Endothelial cell of umbilical vein (primary cell): Measurements from ENCODE around the gene GALNT2. TPM values are rescaled to one million over a fixed set of nuclear protein-coding genes. Genes with fewer than 3 reads are reported as not detected.

Experiments used
- BruUV-seq: library from RNA; stranded (reverse); fragments of 400-500 nt; replicated peaks from 2 replicates; lab custom pipeline; 2021; lab: Mats Ljungman, UMichigan
- CTCF ChIA-PET: fragments of 300-600, 350-600 bp; sonication (Branson Sonifier 250); formaldehyde crosslinking; loops from one replicate; lab custom pipeline; 2021; ENCODE audit warnings: antibody characterized with exemption, inconsistent platforms; lab: Charles Lee
- POLR2A ChIA-PET: fragments of 300-600, 350-600 bp; sonication (Branson Sonifier 250); formaldehyde crosslinking; loops from one replicate; lab custom pipeline; 2021; ENCODE audit warnings: antibody characterized with exemption, inconsistent platforms; lab: Charles Lee
- DNase-seq: peaks from one replicate; pipeline ENCODE4 v3.0.0-alpha.2; 2011; ENCODE audit warnings: low read depth, low spot score
- FAIRE-seq: peaks from 2 replicates; lab custom pipeline; 2011; peaks lifted over from hg19 to GRCh38; lab: Jason Lieb, UNC
- H2AFZ ChIP-seq: 2 replicates; pipeline ENCODE4 v1.6.0; 2012; ENCODE audit warnings: low read depth, low read length, control low read depth, inconsistent platforms
- H3K27ac ChIP-seq: 2 replicates; pipeline ENCODE4 v1.5.1; 2011; ENCODE audit warnings: low read depth, mild to moderate bottlenecking, control low read depth, low read length, moderate library complexity; ENCODE audit not compliant: insufficient read depth
- H3K27me3 ChIP-seq, 2 experiments: 2 replicates each; pipeline versions ENCODE4 v1.6.0 to v1.6.1; 2011; ENCODE audit warnings: low read length in 2 of 2, mixed read lengths in 1 of 2; ENCODE audit not compliant: control insufficient read depth in 2 of 2, insufficient read depth in 2 of 2
- H3K36me3 ChIP-seq, 2 experiments: 2 replicates in 1 of 2; 3 replicates in 1 of 2; pipeline ENCODE4 v1.5.1; 2011; ENCODE audit warnings: low read length in 2 of 2, mild to moderate bottlenecking in 1 of 2, moderate library complexity in 1 of 2; ENCODE audit not compliant: control insufficient read depth in 2 of 2, insufficient read depth in 2 of 2; ENCODE audit errors: extremely low read depth in 1 of 2
- H3K4me1 ChIP-seq: 3 replicates; pipeline ENCODE4 v1.5.1; 2011; ENCODE audit warnings: mild to moderate bottlenecking, low read length; ENCODE audit not compliant: control insufficient read depth, insufficient read depth; ENCODE audit errors: extremely low read depth
- H3K4me2 ChIP-seq: 2 replicates; pipeline ENCODE4 v1.6.1; 2011; ENCODE audit warnings: low read length, control low read depth, mixed read lengths; ENCODE audit not compliant: insufficient read depth
- H3K4me3 ChIP-seq, 3 experiments: fragments of 200-600 bp in 1 of 3; sonication (generic), shearing (Covaris generic) in 1 of 3; replicated peaks in 1 of 3; 2 replicates each; pipeline ENCODE4 v1.5.1; 2011 to 2016; ENCODE audit warnings: control low read depth in 3 of 3, low read length in 3 of 3, mild to moderate bottlenecking in 2 of 3, inconsistent platforms in 1 of 3, low read depth in 1 of 3, moderate library complexity in 1 of 3; ENCODE audit not compliant: insufficient read depth in 1 of 3
- H3K79me2 ChIP-seq: 2 replicates; pipeline ENCODE4 v1.6.0; 2012; ENCODE audit warnings: low read length, inconsistent platforms; ENCODE audit not compliant: control insufficient read depth, insufficient read depth
- H3K9ac ChIP-seq: replicated peaks from 2 replicates; pipeline ENCODE3; 2011; ENCODE audit warnings: low read length, control low read depth; ENCODE audit not compliant: insufficient read depth; ENCODE audit errors: extremely low read depth
- H3K9me1 ChIP-seq: replicated peaks from 3 replicates; pipeline ENCODE4 v1.6.0; 2011; ENCODE audit warnings: mild to moderate bottlenecking, low read length; ENCODE audit not compliant: control insufficient read depth, insufficient read depth; ENCODE audit errors: extremely low read depth
- H3K9me3 ChIP-seq: replicated peaks from 2 replicates; pipeline ENCODE4 v1.5.1; 2012; ENCODE audit warnings: low read length, inconsistent platforms; ENCODE audit not compliant: control insufficient read depth, insufficient read depth
- H4K20me1 ChIP-seq: replicated peaks from 2 replicates; pipeline ENCODE3; 2011; ENCODE audit warnings: mild to moderate bottlenecking, low read length; ENCODE audit not compliant: control insufficient read depth, insufficient read depth; ENCODE audit errors: extremely low read depth
- CTCF ChIP-seq, 2 donors: IDR thresholded peaks; 1 replicate in 1 of 2; 2 replicates in 1 of 2; pipeline ENCODE4 v1.5.1; 2011; ENCODE audit warnings: low read length in 2 of 2, mild to moderate bottlenecking in 2 of 2, moderate library complexity in 2 of 2, control low read depth in 1 of 2, inconsistent platforms in 1 of 2, low read depth in 1 of 2; ENCODE audit not compliant: insufficient read depth in 1 of 2; ENCODE audit errors: extremely low read depth in 1 of 2
- EZH2 ChIP-seq: IDR thresholded peaks from 2 replicates; pipeline ENCODE4 v1.6.1; 2012; ENCODE audit warnings: borderline replicate concordance, low read depth, mild to moderate bottlenecking, moderate library complexity, low read length, inconsistent platforms; ENCODE audit not compliant: severe bottlenecking
- FOS ChIP-seq: IDR thresholded peaks from 2 replicates; pipeline ENCODE4 v1.6.1; 2011; ENCODE audit warnings: mild to moderate bottlenecking, low read length, moderate library complexity, borderline replicate concordance; ENCODE audit not compliant: insufficient read depth
- GATA2 ChIP-seq: IDR thresholded peaks from 2 replicates; pipeline ENCODE4 v1.7.0; 2011; ENCODE audit warnings: low read depth, mild to moderate bottlenecking, moderate library complexity, mixed read lengths, low read length; ENCODE audit not compliant: insufficient read length, insufficient read depth
- JUN ChIP-seq: IDR thresholded peaks from 2 replicates; pipeline ENCODE4 v1.6.1; 2011; ENCODE audit warnings: borderline replicate concordance, low read depth; ENCODE audit not compliant: insufficient read length, insufficient read depth
- MAX ChIP-seq: IDR thresholded peaks from 2 replicates; pipeline ENCODE4 v1.6.1; 2011; ENCODE audit not compliant: insufficient read depth, insufficient read length
- MYC ChIP-seq: IDR thresholded peaks from one replicate; pipeline ENCODE4 v1.6.1; 2011; ENCODE audit warnings: mild to moderate bottlenecking, low read depth, low read length
- POLR2A ChIP-seq: IDR thresholded peaks from 2 replicates; pipeline ENCODE4 v1.6.1; 2012; ENCODE audit warnings: low read depth, mild to moderate bottlenecking, control low read depth, low read length
- POLR2AphosphoS5 ChIP-seq: IDR thresholded peaks from 2 replicates; pipeline ENCODE4 v1.6.1; 2012; ENCODE audit warnings: low read depth, mild to moderate bottlenecking, control low read depth, low read length, moderate library complexity; ENCODE audit not compliant: insufficient read depth
- dilution Hi-C: fragments of 300-500 bp; cut with MboI; formaldehyde crosslinking; loops from one replicate; pipeline ENCODE4 v1.15.0; 2019; ENCODE audit warnings: low sequenced_read_pairs; ENCODE audit not compliant: extremely low pct_ligation_motif_present
- intact Hi-C: fragments of 100-400 bp; cut with micrococcal nuclease; formaldehyde crosslinking; loops from one replicate; pipeline ENCODE4 v1.10.0; 2022
- polyA plus RNA-seq, 4 experiments: library from polyadenylated mRNA; depleted of rRNA in 3 of 4; stranded (reverse) in 3 of 4; unstranded in 1 of 4; fragments of >200 nt; gene quantifications; 2 replicates each; pipeline versions ENCODE4 v1.2.1 to v1.2.3, GENCODE V29; 2011 to 2012; ENCODE audit warnings: missing spikeins in 1 of 4
- total RNA-seq: library from RNA; stranded (reverse); gene quantifications from 2 replicates; pipeline ENCODE4 v1.2.3, GENCODE V29; 2021

The GALNT2 gene
- total and polyA plus RNA-seq, 2 donors (not counting 3 experiments of a cell fraction or from before 2014, with no cell fraction given): 56.3 to 77.5 TPM

GRCh38 chr1:230308821-230309220 lies 241.8 kb downstream of the GALNT2 start:
- Histone ChIP-seq H2AFZ (no peak overlapping the region), H3K9me1 (no peaks in the 10 kb centered on the region), H3K9ac (no peak overlapping the region), H3K9me3 (no peaks in the 10 kb centered on the region), H3K4me1 (peaks cover 8% of the 10 kb centered on the region), H3K27me3 (no peaks in the 10 kb centered on the region), H3K79me2 (no peaks in the 10 kb centered on the region), H3K4me3 (no peak overlapping the region), H4K20me1 (no peaks in the 10 kb centered on the region), H3K4me2 (no peak overlapping the region), H3K36me3 (no peaks in the 10 kb centered on the region), H3K27ac (no peak overlapping the region)
- FAIRE-seq (no peak), DNase-seq (no peak)
- intact Hi-C loops (loop anchor here (1.0 kb wide), 1 partner anchor 38 kb away; no protein-coding TSS in a partner anchor), dilution Hi-C loops (no loop called here)
- ChIA-PET CTCF (interaction anchor here (2.7 to 5.2 kb wide), 2 partner anchors 593 to 648 kb away, joined by 9 to 51 read pairs; no protein-coding TSS in a partner anchor), POLR2A (no interaction called here)
- TF ChIP-seq EZH2: no peak
- TF ChIP-seq FOS: no peak
- TF ChIP-seq CTCF (IDR thresholded peaks at IDR 0.05; ENCODE audit: extremely low read depth in 1 of 2, insufficient read depth in 1 of 2, low read depth in 1 of 2, low read length in 2 of 2): no peak
- TF ChIP-seq MYC: no peak
- TF ChIP-seq JUN: no peak
- no peak for TF ChIP-seq GATA2
- no peak for TF ChIP-seq MAX
- TF ChIP-seq POLR2A: no peak
- TF ChIP-seq POLR2AphosphoS5: no peak
- no TSS peak for BruUV-seq
